ENCODE results near the gene KIF26B.

DNA sequence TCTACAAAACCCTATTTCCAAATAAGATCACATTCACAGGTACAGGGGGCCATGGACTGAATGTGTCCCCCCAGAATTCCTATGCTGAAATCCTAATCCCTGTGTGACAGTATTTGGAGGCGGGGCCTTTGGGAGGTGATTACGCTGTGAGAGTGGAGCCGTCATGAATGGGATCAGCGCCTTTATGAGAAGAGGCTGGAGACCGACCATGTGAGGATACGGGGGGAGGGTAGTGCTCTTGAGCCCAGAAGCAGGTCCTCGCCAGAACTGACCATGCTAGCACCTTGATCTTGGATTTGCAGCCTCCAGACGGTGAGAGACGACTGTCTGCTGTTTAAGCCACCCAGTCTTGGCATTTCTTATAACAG, 23.8 kb upstream of the KIF26B start:
- TF ChIP-seq CTCF (IDR thresholded peaks at IDR 0.05) (no peak), POLR2A (IDR thresholded peaks at IDR 0.05) (no peak)
